HG02852 (cell line): ENCODE measurements around the gene IFNLR1.

Experiments
- ATAC-seq: cut with Tn5 transposase; IDR thresholded peaks from one replicate; pipeline ENCODE4 v1.9.1; 2021; ENCODE audit warnings: mild to moderate bottlenecking, moderate library complexity; ENCODE audit not compliant: unreplicated experiment

Gene IFNLR1

DNA sequence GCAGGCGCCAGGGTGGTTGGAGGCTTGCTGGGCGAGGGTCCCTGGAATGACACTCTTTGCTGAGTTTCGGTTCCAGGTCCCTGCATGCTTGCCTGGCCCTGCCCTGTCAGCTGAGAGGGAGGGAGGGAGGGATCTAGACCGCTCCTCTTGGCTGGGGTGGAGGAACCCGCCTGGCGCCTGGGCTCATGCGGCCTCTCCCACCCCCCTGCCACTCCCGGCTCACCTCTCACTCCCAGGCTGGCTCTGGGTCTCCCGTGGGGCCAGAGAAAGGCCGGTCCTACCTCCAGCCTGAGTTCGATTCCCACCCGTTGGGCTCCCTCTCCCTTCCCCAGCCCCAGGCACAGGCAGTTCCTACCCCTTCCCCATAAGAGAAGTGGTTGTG is 19.0 kb upstream of the IFNLR1 start:
- no peak for ATAC-seq

DNA sequence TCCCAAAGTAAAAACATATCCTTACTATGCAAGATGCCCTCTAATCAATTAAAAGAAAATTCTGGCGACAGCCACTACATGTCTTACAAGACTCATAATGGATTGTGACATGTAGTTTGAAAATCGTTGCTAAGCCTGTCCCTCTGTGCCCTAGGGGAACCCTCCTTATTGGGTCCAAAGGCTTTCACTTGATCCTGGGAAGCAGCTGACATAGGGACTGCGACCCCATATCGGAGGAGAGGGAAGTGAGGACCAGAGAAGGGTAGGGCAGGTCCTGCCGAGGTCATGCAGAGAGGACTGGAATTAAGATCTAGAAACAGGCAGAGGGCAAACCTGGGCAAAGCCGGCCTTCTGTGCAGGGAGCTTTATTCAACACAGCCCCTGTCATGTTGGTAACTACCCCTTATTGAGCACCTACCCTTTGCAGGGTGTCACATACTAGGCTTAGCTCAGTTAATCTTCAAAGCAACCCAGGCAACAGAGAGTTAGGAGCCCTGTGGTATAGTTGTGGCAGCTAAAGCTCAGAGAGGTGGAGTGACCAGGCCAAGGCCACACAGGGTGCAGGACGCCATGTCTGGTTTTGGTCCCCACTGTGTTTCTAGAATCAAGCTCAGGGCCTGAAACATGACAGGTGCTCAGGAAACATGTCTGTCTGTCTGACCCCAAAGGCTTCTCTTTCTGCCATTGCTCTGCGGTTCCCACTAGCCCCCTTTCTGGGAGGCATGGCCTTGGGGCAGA is 18.4 kb upstream of the IFNLR1 start:
- no peak for ATAC-seq

DNA sequence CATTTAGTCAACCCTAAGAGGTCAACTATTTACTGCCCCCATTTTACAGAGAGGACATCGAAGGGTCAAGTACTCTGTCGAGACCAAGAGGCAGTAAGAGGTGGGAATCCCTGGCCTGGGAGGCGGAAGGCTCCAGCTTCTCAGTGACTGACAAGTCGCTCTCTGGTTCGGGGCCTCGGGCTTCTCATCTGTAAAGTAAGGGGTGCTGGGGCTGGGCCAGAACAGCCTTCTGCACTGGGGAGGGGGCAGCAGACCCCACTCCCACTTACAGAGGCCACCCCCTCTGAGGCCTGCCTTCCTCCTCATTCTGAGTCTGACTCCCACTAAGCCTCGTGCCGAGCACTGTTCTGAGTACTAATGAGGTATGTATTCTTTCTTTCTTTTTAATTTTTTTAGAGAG is 17.0 kb upstream of the IFNLR1 start:
- no peak for ATAC-seq

DNA sequence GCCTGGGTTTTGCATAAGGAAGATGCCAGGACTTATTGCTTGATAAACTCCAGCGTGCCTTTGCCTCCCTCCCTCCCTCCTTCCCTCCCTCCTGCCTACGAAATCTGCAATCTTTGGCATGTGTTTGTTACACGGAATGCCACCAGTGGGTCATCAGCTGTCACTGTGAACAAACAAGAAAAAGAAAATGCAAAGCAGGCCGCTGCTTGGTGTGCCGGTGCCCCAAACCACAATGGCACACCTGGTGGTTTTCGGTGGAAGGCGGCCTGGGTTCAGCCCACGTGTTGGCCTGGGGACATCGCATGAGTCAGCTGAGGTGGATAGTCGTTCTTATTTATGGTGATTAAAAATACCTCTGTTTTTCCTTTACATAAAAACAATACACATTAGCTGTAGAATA is 16.3 kb upstream of the IFNLR1 start:
- peak; percentile 58 for ATAC-seq

DNA sequence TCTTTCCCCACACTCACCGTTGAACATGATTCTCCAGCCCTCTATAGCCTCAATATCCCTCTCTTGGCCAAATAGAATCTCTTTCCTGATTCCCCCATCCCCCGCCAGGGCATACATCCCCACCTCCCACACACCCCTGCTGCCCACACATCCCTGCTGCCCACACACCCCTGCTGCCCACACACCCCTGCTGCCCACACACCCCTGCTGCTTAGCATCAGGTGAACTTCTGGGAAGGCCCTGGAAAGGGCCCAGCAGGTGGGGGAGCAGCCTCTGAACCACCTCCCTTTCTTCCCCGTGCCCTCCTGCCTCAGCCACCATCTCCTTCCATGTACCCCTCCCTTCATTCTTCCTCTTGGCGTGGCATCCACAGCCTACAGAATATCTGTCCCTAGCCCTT is 15.9 kb upstream of the IFNLR1 start:
- no peak for ATAC-seq

DNA sequence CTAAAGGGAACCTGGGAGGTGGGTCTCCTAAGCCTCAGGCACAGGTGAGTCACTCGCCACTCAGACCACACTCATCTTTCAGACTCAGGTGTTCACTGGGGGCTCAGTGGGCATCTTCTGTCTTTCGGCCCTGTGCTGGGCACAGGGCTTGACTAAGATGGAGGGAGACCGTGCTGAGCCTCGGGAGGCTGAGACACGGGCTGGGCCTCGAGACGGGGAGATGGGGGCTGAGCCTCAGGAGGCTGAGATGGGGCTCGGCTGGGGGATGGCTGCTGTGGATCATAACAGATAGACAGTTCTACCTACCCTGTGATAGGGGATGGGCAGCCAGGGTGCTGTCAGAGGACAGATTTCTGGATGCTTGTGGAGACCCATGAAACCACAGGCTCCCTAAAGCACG is 15.5 kb upstream of the IFNLR1 start:
- ATAC-seq: no peak

DNA sequence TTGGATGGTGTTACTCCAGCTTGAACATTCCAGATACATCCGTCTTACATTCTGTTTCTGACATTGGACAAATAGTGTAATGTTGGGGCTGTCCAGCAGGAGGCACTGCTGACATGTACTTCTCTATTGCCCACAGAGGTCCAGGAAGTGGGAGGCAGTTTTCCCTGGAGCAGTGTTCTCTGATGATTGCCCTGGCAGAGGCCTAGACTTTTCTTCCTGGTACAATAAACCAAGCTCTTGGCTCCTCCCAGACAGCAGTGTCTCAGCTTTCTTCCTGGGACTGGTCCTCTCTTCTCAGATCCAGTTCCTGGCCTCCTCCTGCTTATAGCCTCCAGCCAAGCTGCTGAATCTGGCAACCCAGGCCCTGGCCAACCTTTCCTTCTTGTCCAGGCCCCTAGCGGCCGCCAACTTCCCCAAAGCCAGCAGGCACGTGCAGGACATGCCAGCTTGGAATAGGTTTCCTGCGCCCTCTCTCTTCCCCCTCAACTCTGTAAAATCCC is 14.9 kb upstream of the IFNLR1 start:
- no peak for ATAC-seq

DNA sequence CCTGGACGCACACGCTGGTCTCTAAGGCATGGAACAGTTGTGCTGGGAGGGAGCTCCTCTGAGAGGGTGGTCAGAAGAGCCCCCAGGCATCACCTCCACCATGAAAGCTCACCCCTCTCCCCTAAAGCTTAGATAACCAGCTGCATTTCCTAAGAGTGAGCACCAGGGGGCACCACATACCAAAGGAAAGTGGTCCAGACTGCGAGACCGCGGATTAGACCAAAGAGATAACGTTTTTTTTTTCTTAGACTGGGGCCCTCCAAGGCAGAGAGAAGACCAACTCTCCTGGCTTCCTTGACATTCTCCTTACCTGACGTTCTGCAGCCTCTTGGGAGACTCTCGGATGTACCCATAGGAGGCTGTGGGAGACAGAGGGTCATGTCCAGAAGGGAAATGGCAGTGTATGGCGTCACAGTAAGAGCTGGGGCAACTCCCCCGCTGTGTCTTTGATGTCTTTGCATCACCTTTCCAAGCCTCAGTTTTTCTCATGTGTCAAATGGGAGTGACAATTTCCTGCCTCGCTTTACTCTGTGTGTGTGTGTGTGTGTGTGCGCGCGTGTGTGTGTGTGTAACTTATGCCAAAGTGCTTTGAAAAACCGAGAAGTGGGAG is 12.3 kb upstream of the IFNLR1 start:
- no peak for ATAC-seq

DNA sequence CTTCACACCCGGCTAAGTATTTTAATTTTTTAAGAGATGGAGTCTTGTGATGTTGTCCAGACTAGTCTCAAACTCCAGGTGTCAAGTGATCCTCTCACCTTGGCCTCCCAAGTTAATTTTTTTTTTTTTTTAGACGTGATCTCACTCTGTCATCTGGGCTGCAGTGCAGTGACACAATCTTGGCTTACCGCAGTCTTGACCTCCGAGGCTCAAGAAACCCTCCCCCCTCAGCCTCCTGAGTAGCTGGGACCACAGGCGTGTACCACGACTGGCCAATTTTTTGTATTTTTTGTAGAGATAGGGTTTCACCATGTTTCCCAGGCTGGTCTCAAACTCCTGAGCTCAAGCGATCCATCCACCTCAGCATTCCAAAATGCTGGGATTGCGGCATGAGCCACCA is 11.7 kb upstream of the IFNLR1 start:
- ATAC-seq: no peak

DNA sequence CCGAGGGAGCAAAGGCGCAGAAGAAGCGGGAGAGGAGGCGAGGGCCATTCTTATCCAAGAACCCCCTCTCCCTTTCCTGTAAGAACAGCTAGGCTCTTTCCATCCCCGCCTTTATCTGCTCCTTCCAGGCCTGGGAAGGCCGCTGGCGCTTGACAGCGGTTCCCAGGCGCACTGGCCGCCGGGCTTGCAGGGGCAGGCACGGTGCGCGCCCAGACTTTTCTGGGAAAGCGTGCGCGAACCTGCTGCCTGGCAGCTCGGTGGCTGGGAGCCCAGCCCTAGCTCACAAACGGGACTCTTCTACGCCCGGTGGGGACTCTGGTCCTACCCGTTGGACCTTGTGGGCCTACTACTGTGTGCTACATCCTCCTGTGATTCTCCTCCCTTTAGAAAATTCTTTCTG is 8.8 kb upstream of the IFNLR1 start:
- no peak for ATAC-seq

DNA sequence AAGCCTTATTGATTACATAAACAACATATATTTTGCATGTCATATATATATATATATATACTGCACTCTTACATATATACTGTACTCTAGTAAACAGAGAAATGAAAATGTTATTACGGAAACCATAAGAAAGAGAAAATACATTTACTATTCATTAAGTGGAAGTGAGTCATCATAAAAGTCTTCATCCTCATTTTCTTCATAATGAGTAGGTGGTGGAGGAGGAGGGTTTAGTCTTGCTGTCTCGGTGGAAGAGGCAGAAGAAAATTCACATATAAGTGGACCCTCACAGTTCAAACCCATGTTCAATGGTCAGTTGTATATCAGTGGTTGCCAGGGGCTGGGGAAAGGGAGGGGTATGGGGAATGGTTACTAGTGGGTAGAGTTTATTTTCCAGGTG is 8.0 kb upstream of the IFNLR1 start:
- ATAC-seq: no peak

DNA sequence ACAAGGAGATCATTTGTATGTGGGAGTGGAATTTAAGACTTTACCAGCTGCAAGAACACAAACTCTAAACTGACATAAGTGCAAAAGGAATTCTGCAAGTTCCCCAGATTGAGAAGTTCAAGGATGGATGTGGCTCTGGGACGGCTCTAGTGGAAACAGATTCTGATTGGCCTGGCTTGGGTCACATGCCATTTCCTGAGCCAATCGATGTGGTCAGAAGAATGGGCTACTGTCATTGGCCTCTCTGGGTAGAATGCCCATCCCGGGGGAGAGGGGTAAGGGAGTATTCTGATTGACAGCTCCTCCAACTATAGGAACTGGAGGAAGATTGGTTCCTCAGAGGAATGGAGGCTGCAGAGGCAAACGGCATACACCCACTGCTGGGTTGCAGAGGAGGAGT is 6.0 kb upstream of the IFNLR1 start:
- ATAC-seq: no peak

DNA sequence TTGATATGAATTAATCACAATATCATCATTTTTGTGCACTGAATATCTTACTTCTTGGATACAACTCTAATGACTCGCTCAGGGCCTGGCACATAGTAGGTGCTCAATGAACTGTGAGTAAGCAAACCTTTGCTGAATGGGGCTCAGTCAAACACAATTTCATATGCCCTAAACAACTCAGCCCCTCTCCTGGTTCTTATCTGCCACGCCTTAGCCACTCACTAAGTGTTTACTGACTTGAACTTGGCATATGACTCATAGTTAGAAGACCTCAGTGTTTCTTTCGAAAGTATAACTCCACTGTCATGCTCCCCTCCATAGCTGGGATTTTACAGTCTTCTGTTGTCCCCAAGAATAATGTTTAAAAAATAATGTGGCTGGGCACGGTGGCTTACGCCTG is 4.8 kb upstream of the IFNLR1 start:
- ATAC-seq: no peak

DNA sequence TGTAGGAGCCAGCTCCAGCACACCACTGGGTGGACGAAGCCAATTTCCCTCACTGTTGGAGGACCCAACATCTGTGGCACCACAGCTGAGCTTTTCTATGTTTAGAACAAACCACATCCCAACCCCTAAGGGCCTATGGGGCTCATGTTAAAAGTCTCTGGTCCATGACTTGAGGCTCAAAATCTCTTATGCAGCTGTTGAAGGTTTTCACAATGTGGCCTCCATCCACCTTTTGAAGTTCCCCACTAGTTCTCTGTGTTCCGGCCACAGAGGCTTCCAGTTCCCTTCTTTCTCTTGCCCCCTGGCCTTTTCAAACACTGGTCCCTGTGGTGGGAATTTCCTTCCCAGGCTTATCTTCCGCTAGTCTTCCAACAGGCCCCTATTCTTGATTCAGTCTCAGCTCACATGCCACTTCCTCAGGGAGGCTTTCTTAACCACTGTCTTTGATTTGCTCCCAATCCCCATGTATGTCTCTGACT is 3.9 kb upstream of the IFNLR1 start:
- ATAC-seq: peak; percentile 41

DNA sequence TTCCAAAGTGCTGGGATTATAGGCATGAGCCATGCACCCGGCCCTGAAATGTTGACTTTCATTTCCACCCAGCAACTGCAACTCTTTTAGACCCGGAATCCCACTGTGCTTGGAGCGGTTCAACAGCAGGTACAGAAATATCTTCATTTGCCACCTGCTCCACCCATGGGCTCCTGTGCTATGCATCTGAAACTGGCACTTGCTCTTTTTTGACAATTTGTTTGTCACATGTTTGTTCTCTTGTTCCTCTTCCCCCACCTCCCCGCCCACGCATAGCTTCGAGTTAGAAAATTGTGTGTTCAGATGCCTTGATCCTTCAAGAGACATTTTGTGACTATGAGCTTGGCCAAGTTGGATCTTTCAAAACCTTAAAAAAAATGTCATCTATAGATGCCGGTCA is 2.4 kb upstream of the IFNLR1 start:
- ATAC-seq: no peak

DNA sequence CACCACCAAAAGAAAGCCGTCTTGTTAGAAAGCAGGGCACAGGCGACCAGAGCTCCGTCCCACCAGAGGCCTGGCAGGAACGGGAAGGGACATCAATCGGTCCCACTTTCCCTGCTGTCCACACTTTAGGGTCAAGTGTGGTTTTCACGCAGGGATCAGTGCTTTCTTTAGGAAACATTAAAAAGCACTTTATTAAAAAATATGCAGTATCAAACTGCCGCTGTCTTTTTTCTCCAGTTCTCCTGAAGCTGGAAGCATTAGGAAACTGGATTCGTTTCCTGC is 437 bp downstream of the IFNLR1 start:
- ATAC-seq: no peak

DNA sequence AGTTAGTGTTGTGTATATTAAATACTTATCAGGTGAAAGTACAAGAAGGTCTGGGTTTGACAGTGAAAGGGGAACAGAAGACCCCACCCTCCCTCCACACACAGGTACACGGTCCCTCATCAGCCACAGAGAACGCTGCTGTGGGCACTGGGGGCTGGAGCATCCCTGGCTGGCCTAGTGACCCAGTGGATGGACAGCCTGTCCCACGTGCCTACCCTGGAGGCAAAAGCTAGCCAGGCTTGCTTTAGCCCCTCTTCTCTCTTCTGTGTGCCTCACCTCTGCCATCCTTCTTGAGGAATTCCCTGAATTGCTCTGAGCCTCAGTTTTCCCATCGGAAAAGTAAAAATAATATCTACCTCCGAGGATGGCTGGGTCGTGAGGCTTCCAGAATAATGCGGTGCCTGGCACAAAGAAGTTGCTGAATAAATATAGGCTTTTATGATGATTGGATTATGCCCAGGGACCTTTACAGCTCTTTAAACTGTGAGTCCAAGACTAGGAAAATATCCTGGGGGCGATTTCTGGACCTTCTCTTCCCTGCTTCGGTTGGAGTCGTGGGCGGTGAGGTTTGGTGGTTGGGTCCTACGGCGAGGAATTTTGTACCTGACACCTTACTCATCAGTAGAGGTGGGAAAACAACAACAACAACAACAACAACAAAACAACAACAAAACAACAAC is 918 bp downstream of the IFNLR1 start:
- no peak for ATAC-seq

DNA sequence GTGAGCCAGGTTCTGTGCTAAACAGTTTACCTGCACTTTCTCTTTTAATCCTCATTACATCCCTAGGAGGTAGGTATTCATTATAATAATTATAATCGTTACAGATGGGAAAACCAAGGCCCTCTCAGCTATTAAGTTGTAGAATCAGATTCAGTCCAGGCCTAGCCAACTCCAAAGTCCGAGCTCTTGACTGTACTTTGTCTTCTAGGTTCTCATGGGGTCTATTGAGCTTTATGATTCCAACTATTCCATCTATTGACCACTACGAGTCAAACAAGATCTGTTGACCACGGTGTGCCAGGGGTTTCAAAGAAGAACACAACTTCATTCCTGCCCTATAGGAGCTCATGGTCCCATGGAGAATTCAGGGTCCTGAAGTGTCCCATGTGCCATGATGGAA is 2.0 kb downstream of the IFNLR1 start:
- ATAC-seq: no peak

DNA sequence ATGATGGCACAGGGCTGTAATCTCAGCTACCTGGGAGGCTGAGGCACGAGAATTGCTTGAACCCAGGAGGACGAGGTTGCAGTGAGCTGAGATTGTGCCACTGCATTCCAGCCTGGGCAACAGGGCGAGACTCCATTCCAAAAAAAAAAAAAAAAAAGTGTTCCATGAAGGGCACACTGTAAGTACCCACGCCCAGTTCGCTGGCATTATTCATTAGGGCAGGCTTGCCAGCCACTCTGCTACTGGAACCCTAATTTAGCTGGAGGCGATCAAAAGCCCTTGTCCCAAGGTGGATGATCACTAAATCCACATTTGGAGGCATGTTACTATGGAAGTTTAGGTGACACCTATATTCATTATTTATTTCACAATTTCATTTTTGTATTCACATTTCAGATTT is 5.0 kb downstream of the IFNLR1 start:
- ATAC-seq: no peak

DNA sequence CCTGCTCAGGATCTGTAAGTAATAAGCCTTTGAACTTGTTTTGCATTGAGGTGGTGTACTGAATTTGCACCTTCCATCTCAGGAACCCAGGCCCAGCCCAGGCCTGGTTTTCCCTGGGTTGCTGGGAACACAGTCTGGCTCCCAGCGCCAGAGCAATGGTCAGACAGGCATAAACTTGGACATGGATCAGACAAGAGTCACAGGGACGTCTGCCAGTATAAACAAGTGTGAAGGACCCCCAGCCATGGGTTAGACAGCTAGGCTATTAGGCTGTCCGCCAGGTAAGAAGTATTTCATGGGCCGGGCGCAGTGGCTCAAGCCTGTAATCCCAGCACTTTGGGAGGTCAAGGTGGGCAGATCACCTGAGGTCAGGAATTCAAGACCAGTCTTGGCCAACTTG is 5.5 kb downstream of the IFNLR1 start:
- ATAC-seq: no peak

DNA sequence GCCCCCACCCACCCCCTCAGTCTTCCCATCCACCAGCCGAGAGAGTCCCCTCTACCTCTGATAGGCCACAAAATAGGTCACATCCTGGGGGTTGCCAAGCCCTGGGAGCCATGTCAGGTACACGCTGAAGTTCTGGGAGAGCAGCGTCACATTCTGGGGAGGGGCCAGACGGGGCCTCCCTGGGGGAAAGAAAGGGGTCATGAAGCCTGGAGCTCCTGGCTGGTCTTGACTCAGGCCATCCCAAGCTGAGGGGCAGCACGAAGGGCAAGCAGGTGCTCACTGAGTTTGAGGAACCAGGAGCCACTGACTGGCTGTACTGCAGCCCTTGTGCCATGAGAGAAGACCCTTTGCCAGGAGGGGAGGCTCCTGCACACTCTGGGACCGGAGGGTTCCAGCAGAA is 6.4 kb downstream of the IFNLR1 start:
- ATAC-seq: no peak

DNA sequence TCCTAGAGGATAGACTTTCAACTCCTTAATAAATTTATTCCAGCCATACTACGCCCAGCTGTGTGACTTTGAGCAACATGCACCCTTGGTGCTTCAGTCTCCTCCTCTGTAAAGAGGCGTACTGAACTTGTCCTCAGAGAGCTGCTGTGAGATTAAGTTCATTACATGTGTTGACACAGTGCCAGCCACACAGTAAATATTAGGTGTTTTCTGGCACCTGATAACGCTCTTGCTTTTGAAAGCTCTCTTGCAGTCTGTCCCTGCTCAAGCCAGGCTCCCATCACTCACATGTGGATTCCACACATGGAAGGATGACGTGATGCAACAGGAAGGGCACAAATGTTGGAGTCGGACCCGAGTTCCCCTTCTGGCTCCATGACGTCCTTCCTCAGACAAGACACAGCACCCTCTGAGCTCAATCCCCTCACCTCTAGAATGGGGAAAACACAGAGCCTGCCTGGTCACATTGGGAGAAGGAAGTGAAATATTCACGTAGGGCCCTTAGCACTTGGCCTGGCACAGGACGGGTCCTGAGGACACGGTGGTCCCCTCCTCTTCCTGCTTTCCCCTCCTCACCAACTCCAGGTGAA is 7.7 kb downstream of the IFNLR1 start:
- ATAC-seq: no peak
